Gastrocnemius medialis (tissue), 4 donors: ENCODE results near the gene ARFGAP1.

ENCODE experiments used
- POLR2A ChIP-seq, 2 donors: fragments of 450-650 bp; IDR thresholded peaks; one replicate each; pipeline ENCODE4 v1.6.1; 2017; ENCODE audit warnings: antibody characterized with exemption in 2 of 2, mild to moderate bottlenecking in 2 of 2, moderate library complexity in 2 of 2
- TF ChIP-seq, protein P1 (sequence below), 5 experiments: fragments of 450-650 bp in 3 of 5; fragments of 200-600 bp in 2 of 5; sonication (generic) in 2 of 5; IDR thresholded peaks in 4 of 5; conservative IDR thresholded peaks in 1 of 5; 1 replicate in 4 of 5; 2 replicates in 1 of 5; pipeline ENCODE4 v1.5.1; 2016 to 2019; ENCODE audit warnings: antibody characterized with exemption in 5 of 5, mild to moderate bottlenecking in 3 of 5, moderate library complexity in 3 of 5

DNA sequence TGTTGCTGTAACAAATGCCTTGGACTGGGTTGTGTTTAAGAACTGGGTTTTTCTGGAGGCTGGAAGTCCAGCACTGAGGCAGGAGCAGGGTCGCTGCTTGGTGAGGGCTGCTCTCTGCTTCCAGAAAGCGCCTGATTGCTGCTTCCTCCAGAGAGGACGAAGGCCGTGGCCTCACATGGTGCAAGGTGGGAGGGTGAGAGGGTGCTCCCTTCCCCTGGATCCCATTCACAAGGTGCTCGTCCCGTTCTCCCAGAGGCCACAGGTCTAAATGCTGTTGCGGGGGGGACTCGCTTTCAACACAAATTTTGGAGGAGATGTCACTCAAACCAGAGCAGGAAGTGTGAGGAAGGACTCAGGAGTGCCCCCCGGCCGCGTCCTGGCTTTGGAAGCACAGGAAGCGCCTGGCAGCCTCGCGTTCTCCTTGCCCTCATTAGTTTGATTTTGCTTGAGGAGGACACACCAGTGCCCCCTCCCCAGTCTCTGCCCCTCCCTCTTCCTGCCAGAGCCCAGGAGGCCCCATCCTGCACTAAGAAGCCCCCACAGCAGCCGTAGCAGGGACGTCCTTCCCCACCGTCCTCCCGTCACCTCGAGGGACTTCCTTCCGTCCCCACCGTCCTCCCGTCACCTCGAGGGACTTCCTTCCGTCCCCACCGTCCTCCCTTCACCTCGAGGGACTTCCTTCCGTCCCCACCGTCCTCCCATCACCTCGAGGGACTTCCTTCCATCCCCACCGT lies 10.7 kb upstream of the ARFGAP1 start:
- no peak for TF ChIP-seq POLR2A (IDR thresholded peaks at IDR 0.05)
- TF ChIP-seq, protein P1, sequence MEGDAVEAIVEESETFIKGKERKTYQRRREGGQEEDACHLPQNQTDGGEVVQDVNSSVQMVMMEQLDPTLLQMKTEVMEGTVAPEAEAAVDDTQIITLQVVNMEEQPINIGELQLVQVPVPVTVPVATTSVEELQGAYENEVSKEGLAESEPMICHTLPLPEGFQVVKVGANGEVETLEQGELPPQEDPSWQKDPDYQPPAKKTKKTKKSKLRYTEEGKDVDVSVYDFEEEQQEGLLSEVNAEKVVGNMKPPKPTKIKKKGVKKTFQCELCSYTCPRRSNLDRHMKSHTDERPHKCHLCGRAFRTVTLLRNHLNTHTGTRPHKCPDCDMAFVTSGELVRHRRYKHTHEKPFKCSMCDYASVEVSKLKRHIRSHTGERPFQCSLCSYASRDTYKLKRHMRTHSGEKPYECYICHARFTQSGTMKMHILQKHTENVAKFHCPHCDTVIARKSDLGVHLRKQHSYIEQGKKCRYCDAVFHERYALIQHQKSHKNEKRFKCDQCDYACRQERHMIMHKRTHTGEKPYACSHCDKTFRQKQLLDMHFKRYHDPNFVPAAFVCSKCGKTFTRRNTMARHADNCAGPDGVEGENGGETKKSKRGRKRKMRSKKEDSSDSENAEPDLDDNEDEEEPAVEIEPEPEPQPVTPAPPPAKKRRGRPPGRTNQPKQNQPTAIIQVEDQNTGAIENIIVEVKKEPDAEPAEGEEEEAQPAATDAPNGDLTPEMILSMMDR (IDR thresholded peaks at IDR 0.05 in 4 of 5, conservative IDR thresholded peaks at IDR 0.05 in 1 of 5), result no peak
